GF-D8 (cell line): Measurements from ENCODE around the gene CYB5B.

Experiments used
- DNase-seq: peaks from one replicate; lab custom pipeline; 2025; lab: John Stamatoyannopoulos, UW

CYB5B gene

GRCh38 chr16:69424053-69424934 is at the start of gene CYB5B:
Gene CYB5B, plus strand, starts transcription at chr16:69424619. Its CDS starts 65 bp downstream, at chr16:69424684.
- peak; percentile 96 for DNase-seq

DNA sequence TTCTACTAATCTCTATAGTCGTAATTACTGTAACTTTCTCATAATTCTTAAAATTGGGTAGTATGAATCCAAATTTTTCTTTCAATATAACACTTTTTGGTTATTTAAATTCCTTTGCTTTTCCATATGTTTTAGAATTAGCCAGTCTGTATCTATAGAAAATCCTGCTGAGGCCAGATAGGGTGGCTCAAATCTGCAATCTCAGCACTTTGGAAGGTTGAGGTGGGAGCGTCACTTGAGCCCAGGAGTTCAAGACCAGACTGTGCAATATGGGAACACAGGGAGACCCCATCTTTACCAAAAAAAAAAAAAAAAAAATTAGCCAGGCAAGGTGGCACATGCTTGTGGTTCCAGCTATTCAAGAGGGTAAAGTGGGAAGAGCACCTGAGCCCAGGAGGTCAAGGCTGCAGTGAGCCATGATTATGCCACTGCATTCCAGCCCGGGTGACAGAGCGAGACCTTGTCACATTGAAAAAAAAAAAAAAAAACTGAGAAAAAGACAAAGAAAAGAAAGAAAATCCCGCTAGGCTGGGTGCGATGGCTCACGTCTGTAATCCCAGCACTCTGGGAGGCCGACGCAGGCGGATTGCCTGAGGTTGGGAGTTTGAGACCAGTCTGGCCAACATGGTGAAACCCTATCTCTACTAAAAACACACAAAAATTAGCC is 47.9 kb upstream of the CYB5B start:
- DNase-seq: no peak

- DNase-seq: no peak
Observed at GRCh38 chr16:69378036-69378435, 46.4 kb upstream of the CYB5B start.

- no peak for DNase-seq
Observed at GRCh38 chr16:69378760-69379159, 45.7 kb upstream of the CYB5B start.

DNA sequence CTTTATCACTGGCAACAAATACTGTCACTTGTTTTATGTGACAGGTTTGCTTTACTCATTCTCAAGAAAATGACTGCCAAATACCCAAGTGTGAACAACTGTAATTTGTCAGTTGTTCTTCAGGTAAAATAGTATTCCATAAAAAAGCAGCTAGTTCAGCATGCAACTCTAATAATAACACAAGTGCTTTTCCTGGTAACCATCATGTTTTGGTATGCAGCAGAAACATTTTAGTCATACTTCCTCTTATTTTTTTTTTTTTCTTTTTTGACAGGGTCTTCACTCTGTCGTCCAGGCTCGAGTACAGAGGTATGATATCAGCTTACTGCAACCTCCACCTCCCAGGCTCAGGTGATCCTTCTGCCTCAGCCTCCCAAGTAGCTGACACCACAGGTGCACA is 43.2 kb upstream of the CYB5B start:
- no peak for DNase-seq

GRCh38 chr16:69382421-69382820 is 42.0 kb upstream of the CYB5B start:
- DNase-seq: no peak

DNA sequence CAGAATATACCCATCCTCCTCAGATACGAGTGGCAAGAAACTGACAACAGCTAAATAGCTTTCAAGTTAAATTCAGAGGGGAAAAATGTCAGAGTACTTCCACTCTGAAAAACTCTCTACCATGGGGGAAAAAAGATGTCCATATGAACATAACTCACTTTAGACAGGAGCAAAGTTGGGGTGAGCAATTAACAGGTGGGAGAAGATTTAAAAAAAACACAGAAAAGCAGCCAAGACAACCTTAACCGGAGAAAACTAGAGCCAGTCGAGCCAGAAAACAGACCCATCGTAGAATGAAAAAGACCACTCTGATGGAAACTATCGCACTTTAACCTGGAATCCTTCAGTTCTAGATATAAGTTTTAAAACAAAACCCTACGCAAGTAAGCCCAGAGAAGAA is 39.4 kb upstream of the CYB5B start:
- DNase-seq: no peak

GRCh38 chr16:69386596-69386995 is 37.8 kb upstream of the CYB5B start:
- no peak for DNase-seq

- DNase-seq: no peak
Observed at GRCh38 chr16:69393898-69394849, 30.2 kb upstream of the CYB5B start.

- no peak for DNase-seq
Observed at GRCh38 chr16:69395859-69396186, 28.6 kb upstream of the CYB5B start.

DNA sequence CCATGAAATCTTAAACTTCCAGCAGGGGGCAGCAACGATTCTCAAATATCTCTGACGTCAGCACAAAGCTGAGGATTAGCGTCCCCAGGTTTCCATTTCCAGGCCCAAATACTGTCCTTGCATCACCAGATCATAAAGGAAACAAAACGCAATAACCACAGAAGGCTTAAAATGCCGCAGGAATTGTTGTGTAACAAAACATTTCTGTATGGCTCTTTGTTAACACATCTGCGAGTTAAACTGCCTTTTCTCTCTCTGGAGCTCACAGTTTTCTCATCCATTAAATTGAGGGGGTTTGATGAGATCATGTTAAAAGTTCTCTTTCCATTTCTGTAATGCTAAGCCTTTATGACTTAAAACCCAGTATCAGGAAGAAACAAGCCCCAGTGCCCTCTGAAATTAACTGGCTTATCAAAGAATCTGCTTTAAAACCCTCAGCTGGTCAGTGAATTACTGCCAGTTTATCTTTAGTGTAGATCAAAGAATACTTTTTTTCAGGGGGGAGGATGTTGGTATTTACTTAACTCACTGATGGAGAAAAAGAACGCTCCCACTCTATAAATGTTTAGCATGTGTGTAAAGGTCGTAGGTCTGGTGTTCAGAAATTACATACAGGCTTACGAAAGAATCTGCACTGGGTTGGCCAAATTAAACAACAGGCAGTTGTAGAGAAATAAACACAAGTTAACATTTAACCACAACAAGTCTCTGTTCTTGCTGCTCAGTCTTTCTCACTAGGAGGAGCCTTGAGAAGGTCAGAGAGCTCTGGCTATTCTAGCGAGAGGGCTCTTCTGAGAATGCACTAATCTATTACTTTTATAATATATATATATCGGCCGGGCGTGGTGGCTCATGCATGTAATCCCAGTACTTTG is 28.0 kb upstream of the CYB5B start:
- peak; percentile 96 for DNase-seq

DNA sequence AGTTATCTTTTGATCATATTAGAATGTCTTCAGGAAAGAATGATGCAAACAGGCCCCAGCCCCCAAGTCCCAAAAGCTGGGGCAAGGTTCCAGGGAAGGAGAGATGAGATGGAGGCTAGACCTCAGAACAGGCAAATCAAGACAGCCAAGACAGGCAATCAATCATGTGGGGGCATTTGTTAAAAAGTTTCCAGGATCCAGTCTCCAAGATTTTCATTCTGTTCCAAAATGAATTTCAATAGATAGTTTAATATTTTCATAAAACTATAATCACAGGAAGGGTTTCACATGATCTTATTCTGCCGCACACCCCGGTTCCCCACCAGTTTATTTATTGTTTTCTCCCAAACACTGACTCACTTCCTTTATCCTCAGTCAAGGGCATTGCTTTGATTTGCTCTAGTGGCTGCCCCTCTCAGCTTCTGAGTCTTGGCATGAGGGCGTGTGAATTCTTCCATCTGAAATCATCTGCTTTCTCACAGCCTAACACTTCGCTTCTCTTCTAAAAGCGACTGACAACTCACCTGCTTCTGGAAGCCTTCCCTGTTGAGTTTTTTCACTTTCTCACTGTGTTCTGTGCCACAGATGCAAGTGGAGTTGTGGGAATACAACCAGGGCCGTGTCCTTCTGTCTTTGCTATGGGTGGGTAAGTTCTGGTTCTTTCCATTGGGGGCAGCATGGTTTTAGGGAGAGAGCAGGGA is 26.4 kb upstream of the CYB5B start:
- no peak for DNase-seq

GRCh38 chr16:69399361-69399760 is 25.1 kb upstream of the CYB5B start:
- DNase-seq: no peak

DNA sequence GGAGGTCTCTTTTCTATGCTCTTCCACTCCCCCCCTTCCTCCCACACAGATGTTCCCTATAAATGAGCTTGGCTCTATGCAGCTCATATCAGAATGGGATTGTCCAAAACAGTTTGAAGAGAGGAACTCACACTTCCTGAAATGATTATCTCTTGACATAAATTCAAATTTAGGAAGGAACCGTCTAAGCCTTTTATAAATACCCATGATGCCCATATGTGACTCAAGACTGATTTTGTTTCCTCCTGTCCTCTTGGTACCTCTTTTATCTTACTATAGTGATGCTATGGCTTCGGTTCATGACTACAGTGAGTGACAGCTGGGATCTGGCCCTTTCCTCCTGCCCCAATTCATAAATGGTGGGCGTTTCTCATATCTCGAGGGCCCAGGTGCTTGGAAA is 22.0 kb upstream of the CYB5B start:
- DNase-seq: peak; percentile 13

DNA sequence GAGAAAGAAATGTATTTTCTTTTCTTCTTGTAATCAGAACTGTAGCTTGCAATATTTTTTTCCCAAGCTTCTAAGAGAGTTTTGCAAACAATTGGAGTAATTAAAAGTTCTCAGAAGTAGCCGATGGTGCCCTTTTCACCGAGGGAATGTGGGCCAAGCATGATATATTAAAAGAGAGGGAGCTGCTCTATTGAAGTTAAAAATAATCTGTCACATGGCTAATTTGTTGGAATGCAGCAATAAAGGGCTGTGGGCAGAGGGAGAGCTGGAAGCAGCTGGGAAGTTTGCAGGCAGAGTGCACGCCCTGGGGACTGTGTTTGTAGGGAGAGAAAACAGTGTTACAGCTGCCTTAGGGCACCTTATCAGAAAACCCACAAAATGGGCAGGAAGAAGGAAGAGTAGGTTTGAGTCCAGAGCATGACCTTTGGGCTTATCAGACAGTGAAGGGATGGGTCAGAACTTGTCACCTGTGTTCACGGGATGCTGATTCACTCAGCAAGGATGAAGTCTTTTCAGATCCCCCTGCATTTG is 20.1 kb upstream of the CYB5B start:
- no peak for DNase-seq

DNA sequence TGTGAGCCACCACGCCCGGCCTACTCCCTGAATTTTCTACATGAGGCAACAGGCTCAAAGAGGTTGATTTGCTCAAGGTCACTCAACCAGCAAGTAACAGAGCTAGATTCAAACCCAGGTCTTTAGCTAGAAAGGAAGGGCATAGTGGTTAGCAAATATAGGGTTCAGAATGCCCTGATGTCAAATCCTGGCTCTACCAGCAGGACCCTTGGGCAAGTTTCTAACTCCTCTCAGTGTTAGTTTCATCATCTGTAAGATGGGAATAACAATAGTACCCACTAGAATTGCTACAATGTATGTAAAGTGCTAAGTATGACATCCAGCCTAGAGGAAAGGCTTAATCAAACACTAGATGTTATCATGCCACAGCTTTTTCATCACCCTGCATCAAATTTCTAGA is 19.1 kb upstream of the CYB5B start:
- DNase-seq: no peak

GRCh38 chr16:69405757-69406156 is 18.7 kb upstream of the CYB5B start:
- DNase-seq: no peak

- no peak for DNase-seq
Observed at GRCh38 chr16:69406780-69407331, 17.6 kb upstream of the CYB5B start.

GRCh38 chr16:69407702-69408323 is 16.6 kb upstream of the CYB5B start:
- DNase-seq: no peak

DNA sequence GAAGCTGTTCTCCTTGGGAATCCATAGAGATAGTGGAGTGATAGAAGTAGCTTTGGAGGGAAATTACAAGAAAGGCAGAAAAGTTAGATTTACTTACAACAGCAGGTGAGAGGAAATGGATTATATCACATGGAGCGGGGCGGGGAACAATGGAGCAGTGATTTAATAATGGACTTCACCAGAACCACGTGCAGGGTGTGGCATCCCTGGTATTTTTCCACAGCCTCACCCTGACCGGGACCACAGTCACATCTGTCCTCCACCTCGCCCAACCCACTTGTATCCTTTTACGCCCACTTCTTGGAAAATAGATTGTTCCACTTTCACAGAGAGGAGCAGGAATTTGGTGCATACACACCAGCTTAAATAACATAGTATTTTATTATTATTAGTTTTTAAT is 15.9 kb upstream of the CYB5B start:
- no peak for DNase-seq
